Prostate gland (tissue), 2 donors: Measurements from ENCODE around the gene CACFD1. TPM values are rescaled to one million over a fixed set of nuclear protein-coding genes. Genes with fewer than 3 reads are reported as not detected.

Experiments
- DNase-seq: peaks from one replicate; pipeline ENCODE4 v3.0.0-alpha.2; 2019; ENCODE audit warnings: low spot score
- H3K27ac ChIP-seq, 2 donors: fragments of 200-600 bp; sonication (generic); 2 replicates each; pipeline ENCODE4 v1.5.1; 2017 to 2019
- H3K27me3 ChIP-seq: fragments of 200-600 bp; sonication (generic); replicated peaks from 2 replicates; pipeline ENCODE4 v1.5.1; 2019; ENCODE audit not compliant: insufficient read depth
- H3K36me3 ChIP-seq, 2 donors: fragments of 200-600 bp; sonication (generic); 1 replicate in 1 of 2; 2 replicates in 1 of 2; pipeline versions ENCODE4 v1.5.1 to v1.8.1; 2017 to 2019
- H3K4me1 ChIP-seq: fragments of 200-600 bp; sonication (generic); replicated peaks from 2 replicates; pipeline ENCODE4 v1.5.1; 2019
- H3K4me3 ChIP-seq, 2 donors: fragments of 200-600 bp; sonication (generic); 2 replicates each; pipeline ENCODE4 v1.5.1; 2017 to 2019
- H3K9me3 ChIP-seq: fragments of 200-600 bp; sonication (generic); 2 replicates; pipeline ENCODE4 v1.5.1; 2017
- POLR2A ChIP-seq: fragments of 450-650 bp; IDR thresholded peaks from one replicate; pipeline ENCODE4 v1.6.1; 2016; ENCODE audit warnings: antibody characterized with exemption, mild to moderate bottlenecking
- POLR2AphosphoS5 ChIP-seq: sonication (generic); formaldehyde crosslinking; IDR thresholded peaks from one replicate; pipeline ENCODE4 v1.6.1; 2017; ENCODE audit warnings: antibody characterized with exemption
- WGBS: methylation state at CpG from one replicate; pipeline ENCODE4 v1.1.5; 2018; 5-methylcytosine and 5-hydroxymethylcytosine counted together
- intact Hi-C: fragments of 100-400 bp; cut with DNase I; formaldehyde crosslinking; loops from one replicate; pipeline ENCODE4 v1.14.2; 2022
- total RNA-seq, 2 donors: library from RNA; depleted of rRNA; stranded (reverse); fragments of >200 nt; gene quantifications; one replicate each; pipeline ENCODE4 v1.1.0, GENCODE V29; 2016
- TF ChIP-seq, protein P1 (sequence below), 4 experiments: fragments of 200-600 bp in 2 of 4; fragments of 450-650 bp in 2 of 4; sonication (generic) in 2 of 4; IDR thresholded peaks; 1 replicate in 3 of 4; 2 replicates in 1 of 4; pipeline ENCODE4 v1.5.1; 2016 to 2019; ENCODE audit warnings: antibody characterized with exemption in 4 of 4, mild to moderate bottlenecking in 2 of 4, moderate library complexity in 2 of 4

The CACFD1 gene
- total RNA-seq, 2 donors from 2014 or later, result 23.0 to 40.2 TPM

DNA sequence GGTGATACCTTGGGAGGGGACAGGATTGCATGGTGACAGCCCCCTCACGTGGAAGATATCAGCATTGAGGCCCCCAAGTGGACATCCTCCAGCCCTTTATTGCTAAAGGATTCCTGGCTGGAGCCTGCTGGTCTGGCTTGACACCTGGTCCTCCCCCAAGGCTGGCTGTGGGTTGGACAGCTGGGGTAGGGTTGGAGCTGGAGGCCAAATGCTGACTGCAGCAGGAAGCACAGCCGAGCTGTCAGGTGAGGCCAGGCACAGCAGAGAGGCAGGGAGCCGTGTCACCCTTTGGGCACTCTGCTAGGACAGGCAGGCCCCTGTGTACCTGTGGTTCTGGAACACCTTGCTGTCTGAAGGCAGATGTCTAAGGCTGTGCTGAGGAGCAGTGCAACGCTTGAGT is 2.2 kb downstream of the CACFD1 start:
- H3K9me3 ChIP-seq, result no peaks in the 10 kb centered on the region
- no peaks in the 10 kb centered on the region for H3K27me3 ChIP-seq
- no peaks in the 10 kb centered on the region for H3K36me3 ChIP-seq
- 57% methylated on average over 4 of the region's 4 CpGs for WGBS
- DNase-seq, result no peak
- H3K27ac ChIP-seq, result no peak overlapping the region
- H3K4me1 ChIP-seq, result peaks cover 4% of the 10 kb centered on the region
- TF ChIP-seq POLR2AphosphoS5, result no peak
- TF ChIP-seq, protein P1, sequence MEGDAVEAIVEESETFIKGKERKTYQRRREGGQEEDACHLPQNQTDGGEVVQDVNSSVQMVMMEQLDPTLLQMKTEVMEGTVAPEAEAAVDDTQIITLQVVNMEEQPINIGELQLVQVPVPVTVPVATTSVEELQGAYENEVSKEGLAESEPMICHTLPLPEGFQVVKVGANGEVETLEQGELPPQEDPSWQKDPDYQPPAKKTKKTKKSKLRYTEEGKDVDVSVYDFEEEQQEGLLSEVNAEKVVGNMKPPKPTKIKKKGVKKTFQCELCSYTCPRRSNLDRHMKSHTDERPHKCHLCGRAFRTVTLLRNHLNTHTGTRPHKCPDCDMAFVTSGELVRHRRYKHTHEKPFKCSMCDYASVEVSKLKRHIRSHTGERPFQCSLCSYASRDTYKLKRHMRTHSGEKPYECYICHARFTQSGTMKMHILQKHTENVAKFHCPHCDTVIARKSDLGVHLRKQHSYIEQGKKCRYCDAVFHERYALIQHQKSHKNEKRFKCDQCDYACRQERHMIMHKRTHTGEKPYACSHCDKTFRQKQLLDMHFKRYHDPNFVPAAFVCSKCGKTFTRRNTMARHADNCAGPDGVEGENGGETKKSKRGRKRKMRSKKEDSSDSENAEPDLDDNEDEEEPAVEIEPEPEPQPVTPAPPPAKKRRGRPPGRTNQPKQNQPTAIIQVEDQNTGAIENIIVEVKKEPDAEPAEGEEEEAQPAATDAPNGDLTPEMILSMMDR (IDR thresholded peaks at IDR 0.05), result no peak
- TF ChIP-seq POLR2A, result no peak
- intact Hi-C loops, result no loop called here
- H3K4me3 ChIP-seq, result no peak overlapping the region

DNA sequence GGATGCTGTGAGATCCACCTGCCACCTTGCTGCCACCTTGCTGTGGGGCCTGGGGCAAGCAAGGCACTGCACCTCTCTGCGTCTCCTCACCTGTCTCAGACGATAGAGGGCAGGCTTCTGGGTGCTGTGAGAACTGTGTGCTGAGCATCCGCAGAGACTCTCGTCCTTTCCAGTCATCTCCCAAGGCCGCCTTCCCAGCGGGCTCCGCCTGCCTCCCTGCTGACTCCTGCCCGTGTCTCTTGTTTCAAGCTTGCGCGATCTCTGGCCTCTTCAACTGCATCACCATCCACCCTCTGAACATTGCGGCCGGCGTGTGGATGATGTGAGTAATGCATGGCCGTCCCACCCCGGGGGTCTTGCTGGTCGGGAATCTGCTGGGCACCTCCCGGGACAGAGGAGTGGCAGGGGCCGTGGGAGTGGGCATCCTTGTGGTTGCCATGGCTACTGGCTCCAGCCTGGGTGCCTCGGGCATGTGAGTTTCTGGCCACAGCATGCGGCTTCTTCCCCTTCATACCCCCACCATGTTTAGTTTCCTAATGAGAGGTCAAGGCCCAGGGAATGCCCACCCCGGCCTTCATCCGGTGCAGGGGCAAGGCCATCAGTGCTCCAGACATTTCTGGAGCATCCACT is 3.6 kb downstream of the CACFD1 start:
- 84% methylated on average over 20 of the region's 22 CpGs for WGBS
- TF ChIP-seq, protein P1 (IDR thresholded peaks at IDR 0.05), result no peak
- TF ChIP-seq POLR2A (no peak), POLR2AphosphoS5 (no peak)
- Histone ChIP-seq H3K9me3 (no peaks in the 10 kb centered on the region), H3K4me1 (peaks cover 4% of the 10 kb centered on the region), H3K36me3 (no peaks in the 10 kb centered on the region), H3K4me3 (no peak overlapping the region), H3K27ac (no peak overlapping the region), H3K27me3 (no peaks in the 10 kb centered on the region)
- intact Hi-C loops, result no loop called here
- DNase-seq, result no peak

DNA sequence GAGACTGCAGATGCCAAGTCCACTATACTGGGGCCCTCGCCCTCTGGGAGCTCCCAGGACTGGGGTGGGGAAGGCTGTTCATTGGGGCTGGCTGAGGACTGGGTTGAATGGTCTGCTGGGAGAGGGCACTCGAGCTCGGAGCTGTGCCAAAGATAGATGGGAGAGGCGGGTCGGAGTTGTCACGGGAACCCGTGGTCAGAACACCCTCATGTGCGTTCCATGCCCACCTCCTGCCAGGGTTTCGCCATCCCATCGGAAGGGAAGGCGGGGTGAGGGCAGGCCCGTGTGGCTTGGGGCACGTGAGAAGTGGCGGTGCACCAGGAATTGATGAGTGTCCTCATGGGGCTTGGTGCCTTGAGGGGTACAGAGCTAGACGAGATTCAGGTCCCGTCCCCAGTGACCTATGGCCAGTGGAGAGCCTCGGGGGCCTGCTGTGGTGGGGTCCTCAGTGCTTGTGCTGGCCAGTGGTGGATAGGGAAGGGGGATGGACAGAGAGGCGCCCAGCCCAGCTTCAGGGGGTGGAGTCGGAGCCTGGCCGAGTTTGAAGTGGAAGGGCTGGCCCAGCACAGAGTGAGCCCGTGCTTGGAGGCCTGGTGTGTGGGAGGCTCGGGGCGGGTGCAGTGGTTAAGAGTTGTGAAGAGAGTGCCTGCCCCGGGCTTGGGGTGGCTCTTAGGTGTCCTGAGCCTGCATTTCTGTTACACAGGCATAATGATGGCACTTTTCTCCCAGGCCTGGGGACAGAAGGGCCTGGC is 4.3 kb downstream of the CACFD1 start:
- Histone ChIP-seq H3K9me3 (no peaks in the 10 kb centered on the region), H3K27me3 (no peaks in the 10 kb centered on the region), H3K4me1 (peaks cover 4% of the 10 kb centered on the region), H3K36me3 (no peaks in the 10 kb centered on the region), H3K4me3 (no peak overlapping the region), H3K27ac (no peak overlapping the region)
- TF ChIP-seq, protein P1 (IDR thresholded peaks at IDR 0.05), result no peak
- TF ChIP-seq POLR2A (no peak), POLR2AphosphoS5 (no peak)
- no peak for DNase-seq
- intact Hi-C loops, result no loop called here
- WGBS, result 85% methylated on average over 24 of the region's 24 CpGs

DNA sequence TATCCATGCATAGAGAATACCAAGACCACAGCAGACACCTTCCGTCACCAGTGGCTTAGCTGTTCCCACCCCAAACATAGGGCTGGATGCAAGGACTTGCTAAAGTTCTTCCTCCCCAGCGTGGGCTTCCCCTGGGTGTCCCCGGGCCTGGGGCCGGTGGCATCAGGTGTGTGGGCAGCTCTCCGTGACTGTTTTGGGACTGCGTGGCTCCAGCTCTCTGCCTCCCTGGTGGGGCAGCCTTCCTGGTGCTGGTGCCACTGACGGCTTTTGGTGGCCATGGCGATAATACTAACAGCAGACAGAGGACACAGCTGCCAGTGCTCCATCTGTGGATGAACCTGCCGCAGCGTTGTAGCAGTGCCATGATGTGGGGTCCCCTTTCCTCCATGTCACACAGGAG is 4.9 kb downstream of the CACFD1 start:
- peaks cover 4% of the 10 kb centered on the region for H3K4me1 ChIP-seq
- no peak overlapping the region for H3K4me3 ChIP-seq
- H3K27ac ChIP-seq, result no peak overlapping the region
- TF ChIP-seq, protein P1 (IDR thresholded peaks at IDR 0.05), result no peak
- TF ChIP-seq POLR2AphosphoS5 (no peak), POLR2A (no peak)
- intact Hi-C loops, result no loop called here
- no peaks in the 10 kb centered on the region for H3K9me3 ChIP-seq
- DNase-seq, result no peak
- H3K36me3 ChIP-seq, result no peaks in the 10 kb centered on the region
- WGBS, result 91% methylated on average over 10 of the region's 10 CpGs
- H3K27me3 ChIP-seq, result no peaks in the 10 kb centered on the region

DNA sequence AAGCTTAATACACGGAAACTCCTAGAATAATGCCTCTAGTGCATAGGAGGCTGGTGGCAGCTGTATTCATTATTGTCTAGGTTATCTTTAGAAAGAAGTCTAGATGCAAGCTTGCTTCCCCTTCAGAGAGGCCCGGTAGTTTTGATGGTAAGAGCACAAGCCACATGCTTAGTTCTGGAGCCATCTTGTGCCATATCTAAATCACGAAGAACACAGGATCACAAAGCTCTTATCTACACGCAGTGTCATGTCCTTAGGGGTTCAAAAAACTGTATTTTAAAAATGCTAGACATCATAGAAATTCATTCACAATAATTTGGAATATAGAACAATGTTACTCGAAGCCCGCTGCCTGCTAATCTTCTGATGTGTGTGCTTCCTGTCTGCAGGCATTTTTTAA is 6.2 kb downstream of the CACFD1 start:
- TF ChIP-seq POLR2A (no peak), POLR2AphosphoS5 (no peak)
- TF ChIP-seq, protein P1 (IDR thresholded peaks at IDR 0.05), result no peak
- DNase-seq, result no peak
- intact Hi-C loops, result no loop called here
- Histone ChIP-seq H3K4me1 (no peaks in the 10 kb centered on the region), H3K4me3 (no peak overlapping the region), H3K27ac (no peak overlapping the region), H3K9me3 (no peaks in the 10 kb centered on the region), H3K36me3 (no peaks in the 10 kb centered on the region), H3K27me3 (no peaks in the 10 kb centered on the region)
- WGBS, result 92% methylated on average over 6 of the region's 6 CpGs
